Measurements from ENCODE around the gene EFCAB9. TPM values are rescaled to one million over a fixed set of nuclear protein-coding genes. Genes with fewer than 3 reads are reported as not detected.
A peak's percentile ranks its signal among the peaks of the same experiment; 100 is the strongest.
"Not testable (repeated sequence)": the region's sequence is repeated elsewhere in the genome, so short reads cannot be mapped to it uniquely, and the experiment has no call there.

The EFCAB9 gene
- total RNA-seq, result not detected

GRCh38 chr5:172193872-172194271 is at the start of gene EFCAB9:
EFCAB9 (plus strand) TSS chr5:172194172; CDS start chr5:172194173, 1 bp downstream.
- ATAC-seq, result no peak

DNA sequence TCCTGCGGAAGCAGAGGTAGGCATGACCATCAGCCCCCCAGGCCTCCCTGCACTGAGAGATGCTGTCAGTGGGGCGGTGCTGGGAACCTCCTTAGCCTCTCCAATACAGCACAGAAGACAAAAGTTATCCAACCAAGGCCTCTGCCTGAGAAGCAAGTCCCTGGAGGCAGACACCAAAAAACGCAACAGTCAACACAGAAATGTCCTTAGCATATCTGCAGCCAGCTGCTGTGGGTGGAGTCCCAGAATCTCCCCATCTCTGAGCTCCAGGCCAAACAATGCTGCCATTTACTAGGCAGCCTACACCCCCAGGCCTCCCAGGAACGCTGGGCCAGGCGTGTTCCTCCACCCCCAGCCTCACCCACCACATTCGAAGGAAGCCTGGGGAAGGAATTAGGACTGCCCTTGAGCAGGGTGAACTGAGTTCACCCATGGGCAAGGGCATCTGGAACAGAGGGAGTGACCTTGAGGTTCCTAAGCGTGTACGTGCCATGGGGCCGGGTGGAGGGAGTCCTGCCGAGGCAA is 49.6 kb upstream of the EFCAB9 start:
- ATAC-seq, result no peak

- no peak for ATAC-seq
Measured at GRCh38 chr5:172144931-172145869, 48.8 kb upstream of the EFCAB9 start.

GRCh38 chr5:172145870-172146747 is 47.9 kb upstream of the EFCAB9 start:
- no peak for ATAC-seq

DNA sequence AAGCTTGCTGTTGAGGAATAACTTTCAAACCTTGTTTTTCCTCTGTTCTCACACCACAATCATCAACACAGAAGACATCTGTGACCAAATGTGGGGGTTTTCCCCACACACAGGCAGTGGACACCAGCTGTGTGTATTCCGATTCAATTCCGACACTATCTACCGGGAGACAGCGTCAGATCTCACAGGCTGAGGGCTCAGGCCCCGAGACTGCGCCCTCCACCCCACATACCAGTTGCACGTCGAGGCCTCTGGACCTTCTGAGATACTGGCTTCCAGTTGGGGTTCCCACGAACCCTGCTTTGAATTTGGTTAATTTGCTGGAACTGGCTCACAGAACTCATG is 47.3 kb upstream of the EFCAB9 start:
- no peak for ATAC-seq

DNA sequence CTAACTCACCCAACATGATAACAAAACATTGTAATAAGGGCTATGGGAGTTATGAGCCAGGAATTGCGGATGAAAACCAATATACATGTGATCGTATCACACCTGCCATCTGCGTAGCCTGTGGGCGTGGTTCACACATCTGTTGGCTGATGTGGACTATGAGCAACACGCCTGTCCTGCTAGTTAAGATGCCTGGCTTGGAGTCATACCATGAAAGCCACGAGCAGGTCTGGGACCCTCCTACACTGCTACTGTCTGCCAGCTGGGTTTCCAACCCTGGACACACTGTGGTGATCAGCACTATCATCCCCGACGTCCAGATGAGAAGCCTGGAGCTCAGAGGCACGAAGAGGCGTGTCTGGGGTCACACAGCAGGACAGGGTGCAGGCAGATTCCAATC is 46.1 kb upstream of the EFCAB9 start:
- no peak for ATAC-seq

DNA sequence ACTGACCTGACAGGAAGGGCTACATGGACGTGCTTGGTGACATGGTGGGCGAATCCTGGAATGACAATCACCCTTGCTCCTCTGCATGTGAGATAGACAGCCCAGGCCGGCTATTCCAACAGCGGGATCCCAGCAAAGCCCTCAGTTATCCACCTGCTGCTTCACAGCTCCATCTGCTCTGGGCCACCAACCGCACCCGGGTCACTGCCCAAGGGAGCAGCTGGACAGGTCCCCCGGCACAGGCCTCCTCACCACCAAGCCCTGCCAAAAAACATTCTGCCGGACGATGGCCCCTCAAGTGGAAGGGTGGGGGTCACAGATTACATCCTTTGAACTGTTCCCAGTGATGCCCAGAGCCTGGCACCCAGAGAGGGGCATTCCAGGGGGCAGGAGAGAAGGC is 45.6 kb upstream of the EFCAB9 start:
- ATAC-seq, result no peak

- no peak for ATAC-seq
Measured at GRCh38 chr5:172149073-172149472, 44.9 kb upstream of the EFCAB9 start.

GRCh38 chr5:172149481-172149880 is 44.5 kb upstream of the EFCAB9 start:
- not testable (repeated sequence) for ATAC-seq

DNA sequence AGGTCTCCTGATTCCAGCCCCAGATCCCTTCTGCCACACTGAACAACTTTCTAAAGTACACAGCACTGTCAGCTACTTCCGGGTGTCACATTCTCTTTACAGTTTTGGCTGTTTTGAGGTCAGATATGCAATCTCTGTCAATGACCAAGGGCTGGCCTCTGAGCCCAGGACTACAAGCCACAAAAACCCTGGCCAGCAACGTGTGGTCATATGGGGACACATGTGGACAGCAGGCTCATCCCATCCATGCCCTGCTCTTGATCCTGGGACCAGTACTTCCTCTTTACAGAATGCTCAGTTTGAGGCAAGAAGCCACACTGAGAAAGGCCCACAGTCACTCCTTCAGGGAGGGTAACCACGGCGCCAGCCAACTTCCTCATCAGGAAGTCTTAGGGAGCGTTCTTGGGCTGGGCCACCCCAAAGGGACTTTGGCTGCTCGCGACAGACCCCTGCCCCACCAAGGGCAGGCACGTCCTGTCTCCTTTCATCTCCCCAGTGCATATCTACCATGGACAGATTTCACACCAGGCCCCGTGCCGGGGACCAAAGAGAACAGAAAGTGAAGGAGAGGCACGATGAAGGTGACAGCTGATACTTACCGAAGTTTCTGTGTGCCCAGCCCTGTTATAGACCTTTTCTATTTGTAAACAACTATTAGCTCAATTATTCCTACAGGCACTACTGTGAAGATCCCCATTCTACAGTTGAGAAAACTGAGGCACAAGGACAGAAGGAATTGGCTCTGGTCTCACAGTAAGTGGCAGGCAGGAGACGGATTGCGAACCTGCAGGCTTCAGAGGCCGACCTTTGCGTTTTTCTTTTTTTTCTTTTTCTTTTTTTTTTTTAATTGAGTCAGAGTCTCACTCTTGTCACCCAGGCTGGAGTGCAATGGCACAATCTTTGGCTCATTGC is 43.2 kb upstream of the EFCAB9 start:
- peak; percentile 62 for ATAC-seq

DNA sequence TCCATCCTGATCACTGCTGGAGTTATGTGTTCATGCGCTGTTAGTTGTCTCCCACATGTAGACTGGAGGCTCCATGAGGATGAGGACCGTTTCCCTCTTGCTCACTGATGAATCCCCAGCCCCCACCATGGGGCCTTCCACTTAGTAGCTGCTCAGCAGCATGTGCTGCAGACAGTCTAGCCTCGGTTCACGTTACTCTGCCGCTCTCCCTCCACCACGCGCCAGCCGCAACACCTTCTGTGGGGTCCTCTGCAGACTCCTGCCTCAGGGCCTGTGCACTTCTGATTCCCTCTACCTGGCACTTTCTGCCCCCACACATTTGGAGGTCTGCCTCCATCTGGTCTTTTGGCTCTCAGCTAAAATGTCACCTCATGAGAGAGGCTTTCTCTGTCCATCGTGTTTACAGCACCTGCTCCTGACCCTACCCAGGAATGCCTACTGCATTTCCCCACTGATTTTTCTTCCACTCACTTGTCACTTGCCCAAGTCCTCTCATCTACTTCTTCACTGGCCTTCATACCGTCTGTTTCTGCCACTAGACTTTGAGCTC is 42.2 kb upstream of the EFCAB9 start:
- no peak for ATAC-seq

DNA sequence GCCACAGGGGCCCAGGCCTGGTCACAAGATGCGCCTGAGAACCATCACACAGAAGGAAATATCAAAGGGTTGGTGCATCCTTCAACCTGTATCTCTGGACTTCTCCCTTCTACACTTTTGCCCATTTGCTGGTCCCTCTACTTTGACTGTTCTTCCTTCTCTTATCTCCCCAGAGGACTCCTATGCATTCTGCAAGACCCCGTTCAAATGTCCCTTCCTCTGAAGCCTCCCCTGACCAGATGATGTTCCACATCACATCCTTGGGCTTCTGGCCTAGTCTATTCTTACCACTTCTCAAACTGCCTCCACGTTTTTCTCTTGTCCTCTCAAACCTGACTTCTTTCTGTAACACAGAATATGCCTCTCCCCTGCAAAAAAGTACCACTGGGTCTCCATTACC is 40.3 kb upstream of the EFCAB9 start:
- no peak for ATAC-seq

DNA sequence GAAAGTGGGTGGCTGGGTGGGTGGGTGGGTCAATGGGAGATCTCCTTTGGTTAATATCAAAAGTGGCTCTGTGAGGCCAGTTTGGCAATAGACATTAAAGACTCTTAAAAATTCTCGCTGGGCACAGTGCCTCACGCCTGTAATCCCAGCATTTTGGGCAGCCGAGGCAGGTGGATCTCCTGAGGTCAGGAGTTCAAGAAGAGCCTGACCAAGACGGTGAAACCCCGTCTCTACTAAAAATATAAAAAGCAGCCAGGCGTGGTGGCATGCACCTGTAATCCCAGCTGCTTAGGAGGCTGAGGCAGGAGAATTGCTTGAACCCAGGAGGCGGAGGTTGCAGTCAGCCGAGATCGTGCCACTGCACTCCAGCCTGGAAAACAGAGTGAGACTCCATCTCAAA is 38.9 kb upstream of the EFCAB9 start:
- not testable (repeated sequence) for ATAC-seq

GRCh38 chr5:172156541-172156994 is 37.4 kb upstream of the EFCAB9 start:
- peak; percentile 23 for ATAC-seq

DNA sequence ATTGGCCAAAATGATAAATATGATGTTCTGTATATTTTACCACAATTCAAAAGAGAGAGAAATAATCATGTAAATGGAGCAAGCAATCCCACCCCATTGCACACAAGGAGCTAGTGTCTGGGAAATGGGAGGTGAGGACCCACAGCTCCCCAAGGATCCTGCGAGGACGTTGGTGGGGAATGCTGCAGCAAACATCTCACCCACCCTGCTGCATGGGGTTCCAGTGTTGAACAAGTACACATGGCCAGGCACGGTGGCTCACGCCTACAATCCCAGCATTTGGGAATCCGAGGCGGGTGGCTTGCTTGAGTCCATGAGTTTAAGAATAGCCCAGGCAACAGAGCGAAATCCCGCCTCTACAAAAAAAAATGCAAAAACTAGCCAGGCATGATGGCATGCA is 35.0 kb upstream of the EFCAB9 start:
- ATAC-seq, result no peak

DNA sequence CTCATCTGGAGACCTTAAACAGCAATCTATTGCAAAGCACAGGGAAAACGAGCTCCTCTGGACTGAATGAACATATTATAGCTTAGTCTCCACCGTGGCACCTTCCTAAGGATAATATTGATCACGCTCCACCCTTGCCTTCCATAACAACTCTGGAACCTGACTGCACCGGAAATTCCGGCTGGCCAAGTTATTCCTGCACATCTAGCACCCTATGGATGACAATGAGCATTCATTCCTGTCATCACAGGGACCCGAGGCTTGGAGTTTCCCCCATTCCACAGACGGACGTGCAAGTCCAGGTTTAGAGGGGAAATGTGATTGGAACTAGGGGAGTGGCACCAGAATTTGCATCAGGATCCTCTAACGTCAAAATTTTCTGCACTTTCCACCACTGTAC is 33.5 kb upstream of the EFCAB9 start:
- no peak for ATAC-seq

GRCh38 chr5:172162323-172162986 is 31.5 kb upstream of the EFCAB9 start:
- ATAC-seq, result peak; percentile 17

- ATAC-seq, result no peak
Measured at GRCh38 chr5:172162987-172163343, 31.0 kb upstream of the EFCAB9 start.

- no peak for ATAC-seq
Measured at GRCh38 chr5:172163346-172163745, 30.6 kb upstream of the EFCAB9 start.

DNA sequence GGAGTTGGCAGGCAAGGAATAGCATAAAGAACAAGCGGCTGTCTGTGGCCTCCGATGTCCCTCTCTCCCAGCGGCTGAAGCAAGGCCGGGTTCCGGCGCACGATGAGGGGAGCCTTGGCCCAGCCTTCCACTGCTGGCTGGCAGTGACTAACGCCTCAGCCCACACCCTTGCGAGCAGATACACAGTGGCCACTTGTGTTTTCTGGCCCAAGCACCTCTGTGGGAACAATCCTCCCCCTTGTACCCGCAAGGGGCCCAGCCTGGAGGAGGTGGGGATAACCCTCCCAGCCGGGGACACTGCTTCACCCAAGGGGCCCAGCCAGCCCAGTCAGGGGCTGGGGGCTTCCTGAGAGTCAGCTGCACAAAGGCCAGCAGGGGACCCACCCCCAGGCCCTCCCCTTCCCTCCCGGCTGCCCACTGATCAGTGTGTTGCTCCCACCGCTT is 29.2 kb upstream of the EFCAB9 start:
- ATAC-seq, result no peak

GRCh38 chr5:172165465-172165864 is 28.5 kb upstream of the EFCAB9 start:
- ATAC-seq, result no peak

All from esophagus mucosa (tissue), 1 donor.